HuH-7 (cell line): ENCODE measurements around the gene JAKMIP2.

Experiments
- DNase-seq: peaks from one replicate; pipeline ENCODE4 v3.0.0; 2011; ENCODE audit warnings: low spot score

JAKMIP2 gene

GRCh38 chr5:147697380-147697779 lies 85.1 kb downstream of the JAKMIP2 start:
- DNase-seq: no peak

GRCh38 chr5:147694772-147695171 lies 87.8 kb downstream of the JAKMIP2 start:
- DNase-seq: no peak

GRCh38 chr5:147693233-147693632 lies 89.3 kb downstream of the JAKMIP2 start:
- DNase-seq: no peak

- DNase-seq: no peak
Observed at GRCh38 chr5:147691130-147691529, 91.4 kb downstream of the JAKMIP2 start.

- peak; percentile 44 for DNase-seq
Observed at GRCh38 chr5:147690595-147690994, 91.9 kb downstream of the JAKMIP2 start.

- no peak for DNase-seq
Observed at GRCh38 chr5:147689426-147689825, 93.1 kb downstream of the JAKMIP2 start.

- no peak for DNase-seq
Observed at GRCh38 chr5:147688656-147689356, 93.7 kb downstream of the JAKMIP2 start.

GRCh38 chr5:147687118-147687517 lies 95.4 kb downstream of the JAKMIP2 start:
- DNase-seq: no peak

GRCh38 chr5:147686421-147686820 lies 96.1 kb downstream of the JAKMIP2 start:
- no peak for DNase-seq

GRCh38 chr5:147685993-147686392 lies 96.5 kb downstream of the JAKMIP2 start:
- no peak for DNase-seq

GRCh38 chr5:147675168-147675567 lies 107.4 kb downstream of the JAKMIP2 start:
- peak; percentile 24 for DNase-seq

GRCh38 chr5:147674411-147674810 lies 108.1 kb downstream of the JAKMIP2 start:
- no peak for DNase-seq

GRCh38 chr5:147673791-147674190 lies 108.7 kb downstream of the JAKMIP2 start:
- no peak for DNase-seq

GRCh38 chr5:147673266-147673665 lies 109.3 kb downstream of the JAKMIP2 start:
- no peak for DNase-seq

GRCh38 chr5:147671365-147671764 lies 111.2 kb downstream of the JAKMIP2 start:
- peak; percentile 26 for DNase-seq

GRCh38 chr5:147670815-147671214 lies 111.7 kb downstream of the JAKMIP2 start:
- DNase-seq: no peak

GRCh38 chr5:147669169-147669869 lies 113.2 kb downstream of the JAKMIP2 start:
- no peak for DNase-seq

- DNase-seq: no peak
Observed at GRCh38 chr5:147668385-147668784, 114.1 kb downstream of the JAKMIP2 start.

- DNase-seq: no peak
Observed at GRCh38 chr5:147667363-147667762, 115.2 kb downstream of the JAKMIP2 start.

GRCh38 chr5:147666419-147666818 lies 116.1 kb downstream of the JAKMIP2 start:
- no peak for DNase-seq

- DNase-seq: no peak
Observed at GRCh38 chr5:147661541-147661940, 121.0 kb downstream of the JAKMIP2 start.

GRCh38 chr5:147659166-147659929 lies 123.2 kb downstream of the JAKMIP2 start:
- no peak for DNase-seq
